Naive B cell (primary cell): ENCODE measurements around the gene SLC41A3. TPM values are rescaled to one million over a fixed set of nuclear protein-coding genes. Genes with fewer than 3 reads are reported as not detected.

ENCODE experiments used
- ATAC-seq, 2 donors: fragments of 150-1000 bp; cut with Tn5 transposase; 2 replicates each; pipeline ENCODE4 v1.10.0; 2021; ENCODE audit warnings: low read depth in 2 of 2, mild to moderate bottlenecking in 2 of 2, moderate library complexity in 2 of 2
- DNase-seq: peaks from one replicate; pipeline ENCODE4 v3.0.0; 2022
- H3K27ac Mint-ChIP-seq, 6 donors: one replicate each; pipeline ENCODE4 v1.8.0; 2020 to 2022; ENCODE audit warnings: mild to moderate bottlenecking in 6 of 6, mixed read lengths in 6 of 6, moderate library complexity in 5 of 6, inconsistent platforms in 2 of 6
- H3K27me3 Mint-ChIP-seq, 3 donors: one replicate each; pipeline ENCODE4 v1.8.0; 2021 to 2022; ENCODE audit warnings: mixed read lengths in 3 of 3, mild to moderate bottlenecking in 1 of 3
- H3K36me3 Mint-ChIP-seq, 2 donors: one replicate each; pipeline ENCODE4 v1.8.0; 2020 to 2022; ENCODE audit warnings: mixed read lengths in 2 of 2, inconsistent platforms in 1 of 2, mild to moderate bottlenecking in 1 of 2
- H3K4me1 Mint-ChIP-seq, 3 donors: one replicate each; pipeline ENCODE4 v1.8.0; 2020 to 2022; ENCODE audit warnings: mixed read lengths in 3 of 3, inconsistent platforms in 1 of 3, mild to moderate bottlenecking in 1 of 3, moderate library complexity in 1 of 3
- H3K4me3 Mint-ChIP-seq, 8 donors: one replicate each; pipeline ENCODE4 v1.8.0; 2020 to 2022; ENCODE audit warnings: mild to moderate bottlenecking in 8 of 8, mixed read lengths in 8 of 8, moderate library complexity in 8 of 8, inconsistent platforms in 2 of 8
- H3K9me3 Mint-ChIP-seq, 7 donors: one replicate each; pipeline ENCODE4 v1.8.0; 2020 to 2022; ENCODE audit warnings: mixed read lengths in 7 of 7, mild to moderate bottlenecking in 5 of 7, inconsistent platforms in 2 of 7, moderate library complexity in 1 of 7
- polyA plus RNA-seq, 6 donors: library from polyadenylated mRNA; unstranded; fragments of 300-500 nt; fragmentation: Illumina TruSeq; gene quantifications; one replicate each; pipeline ENCODE4 v1.2.3, GENCODE V29; 2021; ENCODE audit warnings: low read depth in 6 of 6

The SLC41A3 gene
- polyA plus RNA-seq, 6 donors from 2014 or later: 21.4 to 28.7 (median 24.9) TPM

DNA sequence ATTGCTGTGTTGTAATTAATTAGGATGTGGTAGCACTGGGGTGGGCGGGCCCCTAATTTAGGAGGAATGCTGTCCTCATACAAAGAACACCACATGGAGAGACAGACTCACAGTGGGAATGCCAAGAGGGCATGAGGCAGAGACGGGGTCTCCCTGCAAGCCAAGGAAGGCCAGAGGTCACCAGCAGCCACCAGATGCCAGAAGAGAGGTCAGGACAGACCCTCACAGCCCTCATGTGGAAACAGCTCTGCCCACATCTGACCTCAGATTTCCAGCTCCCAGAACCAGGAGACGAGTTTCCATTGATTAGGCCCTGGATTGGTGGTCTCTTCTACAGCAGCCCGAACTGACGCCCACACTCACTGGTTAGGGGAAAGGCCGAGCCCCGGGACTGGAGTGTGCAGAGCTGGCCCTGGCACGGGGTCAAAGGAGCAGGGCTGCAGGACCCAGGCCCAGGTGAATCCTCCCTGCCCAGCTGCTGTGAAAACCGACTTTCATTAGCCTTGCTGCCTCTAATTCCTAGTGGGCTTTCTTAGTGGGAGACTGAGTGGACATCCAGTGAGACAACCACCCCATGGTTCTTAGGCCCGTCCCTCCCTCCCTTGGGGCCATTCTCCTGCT lies 43.0 kb upstream of the SLC41A3 start:
- ATAC-seq: no peak
- H3K36me3 Mint-ChIP-seq: no peaks in the 10 kb centered on the region

DNA sequence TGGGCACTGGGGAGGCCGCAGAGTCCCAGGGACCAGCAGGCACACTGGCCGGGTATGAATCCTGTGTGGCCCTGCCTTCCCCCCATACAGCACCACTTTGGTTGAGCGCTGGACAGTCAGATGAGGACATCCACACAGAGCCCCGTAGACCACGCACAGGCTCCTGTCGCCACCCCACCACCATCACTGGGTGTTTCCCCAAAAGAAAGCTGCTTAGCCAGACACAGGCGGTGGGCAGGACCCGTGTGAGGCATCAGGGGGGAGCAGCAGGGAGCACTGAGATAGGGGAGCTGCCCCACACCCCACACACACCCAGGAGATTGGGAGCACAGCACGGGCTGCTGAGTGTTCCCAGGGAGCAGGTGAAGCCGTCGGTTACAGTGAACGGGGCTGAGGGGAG lies 42.4 kb upstream of the SLC41A3 start:
- DNase-seq: no peak
- peaks cover 0 to 1% (median 0%) of the 10 kb centered on the region in 7 donors for H3K9me3 Mint-ChIP-seq
- no peak overlapping the region for H3K27ac Mint-ChIP-seq
- H3K36me3 Mint-ChIP-seq: no peaks in the 10 kb centered on the region
- no peak overlapping the region for H3K4me3 Mint-ChIP-seq
- H3K27me3 Mint-ChIP-seq: peaks cover 0 to 26% (median 10%) of the 10 kb centered on the region in 3 donors
- ATAC-seq: no peak
- H3K4me1 Mint-ChIP-seq: no peaks in the 10 kb centered on the region

More for the DNA sequence above, 43.0 kb upstream of the SLC41A3 start:
- H3K4me3 Mint-ChIP-seq: no peak overlapping the region
- H3K27me3 Mint-ChIP-seq: peaks cover 0 to 26% (median 15%) of the 10 kb centered on the region in 3 donors
- H3K9me3 Mint-ChIP-seq: no peaks in the 10 kb centered on the region
- H3K27ac Mint-ChIP-seq: no peak overlapping the region
- DNase-seq: no peak
- no peaks in the 10 kb centered on the region for H3K4me1 Mint-ChIP-seq

DNA sequence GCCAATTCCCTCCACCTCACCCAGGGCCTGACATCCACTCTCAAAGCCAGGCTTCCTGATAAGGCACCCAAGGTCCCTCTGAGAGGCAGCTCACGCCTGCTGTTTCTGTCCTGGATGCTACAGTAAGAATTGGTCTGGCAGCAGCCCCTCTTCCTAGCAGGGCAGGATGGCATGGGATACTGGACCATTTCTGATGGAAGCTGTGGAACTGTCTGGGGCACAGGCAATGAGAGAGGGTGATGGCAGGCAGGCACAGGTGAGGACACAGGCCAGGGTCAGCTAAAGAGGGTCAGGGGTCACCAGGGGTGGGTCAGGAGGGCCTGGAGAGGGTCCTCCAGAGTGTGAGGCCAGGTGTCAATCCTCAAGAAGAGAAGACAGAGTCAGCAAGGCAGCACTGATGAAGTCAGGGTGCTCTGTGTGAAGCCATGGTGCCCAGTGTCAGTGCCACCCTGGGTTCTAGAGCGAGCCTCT lies 41.9 kb upstream of the SLC41A3 start:
- H3K27me3 Mint-ChIP-seq: peaks cover 0 to 26% (median 10%) of the 10 kb centered on the region in 3 donors
- H3K27ac Mint-ChIP-seq: peak overlapping the region in 1 of 6 donors; percentile 82
- H3K4me1 Mint-ChIP-seq: no peaks in the 10 kb centered on the region
- ATAC-seq (no peak), DNase-seq (no peak)
- no peaks in the 10 kb centered on the region for H3K36me3 Mint-ChIP-seq
- H3K9me3 Mint-ChIP-seq: peaks cover 0 to 1% (median 0%) of the 10 kb centered on the region in 7 donors
- H3K4me3 Mint-ChIP-seq: no peak overlapping the region

DNA sequence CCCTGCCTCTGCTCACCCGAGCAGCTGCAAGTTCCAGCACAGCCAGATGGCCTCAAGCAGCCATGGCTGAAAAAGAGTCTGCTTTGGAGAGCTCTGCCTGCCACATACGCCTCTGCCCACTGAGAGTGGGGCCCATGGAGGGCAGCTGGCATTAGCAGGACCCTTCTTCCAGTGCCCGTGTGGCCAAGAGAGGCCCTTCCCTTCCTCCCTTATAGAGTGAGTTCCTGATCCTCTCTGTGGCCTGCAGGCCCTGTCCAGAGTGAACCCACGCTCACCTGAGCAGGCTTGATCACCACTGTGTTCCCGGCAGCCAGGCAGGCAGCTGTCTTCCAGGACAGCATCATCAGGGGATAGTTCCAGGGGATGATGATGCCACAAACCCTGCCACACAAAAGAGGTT lies 41.4 kb upstream of the SLC41A3 start:
- Mint-ChIP-seq H3K27ac (no peak overlapping the region), H3K36me3 (no peaks in the 10 kb centered on the region), H3K4me3 (no peak overlapping the region), H3K9me3 (peaks cover 0 to 1% (median 0%) of the 10 kb centered on the region in 7 donors), H3K4me1 (no peaks in the 10 kb centered on the region), H3K27me3 (peaks cover 0 to 26% (median 12%) of the 10 kb centered on the region in 3 donors)
- DNase-seq (no peak), ATAC-seq (no peak)

DNA sequence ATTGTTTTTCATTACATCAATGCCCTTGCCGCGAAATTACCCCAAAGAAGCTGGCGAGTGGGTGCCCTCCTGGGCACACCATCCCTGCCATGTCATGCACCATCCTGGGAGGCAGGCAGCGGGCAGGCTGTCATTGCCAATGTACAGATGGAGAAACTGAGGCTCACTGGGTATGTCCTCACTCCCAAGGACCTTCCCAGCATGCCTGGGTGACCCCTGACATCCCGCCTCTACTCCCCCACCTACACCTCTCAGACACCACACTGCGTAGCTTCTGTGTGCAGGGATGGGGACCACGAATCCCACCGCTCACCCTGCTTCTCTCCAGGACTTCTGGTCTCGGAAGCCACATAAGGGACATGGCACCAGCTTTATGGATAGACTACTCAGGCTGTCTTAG lies 41.0 kb upstream of the SLC41A3 start:
- H3K27ac Mint-ChIP-seq: no peak overlapping the region
- peaks cover 0 to 24% (median 16%) of the 10 kb centered on the region in 3 donors for H3K27me3 Mint-ChIP-seq
- H3K4me3 Mint-ChIP-seq: no peak overlapping the region
- H3K36me3 Mint-ChIP-seq: no peaks in the 10 kb centered on the region
- DNase-seq: no peak
- H3K4me1 Mint-ChIP-seq: no peaks in the 10 kb centered on the region
- peaks cover 0 to 1% (median 0%) of the 10 kb centered on the region in 7 donors for H3K9me3 Mint-ChIP-seq
- no peak for ATAC-seq

DNA sequence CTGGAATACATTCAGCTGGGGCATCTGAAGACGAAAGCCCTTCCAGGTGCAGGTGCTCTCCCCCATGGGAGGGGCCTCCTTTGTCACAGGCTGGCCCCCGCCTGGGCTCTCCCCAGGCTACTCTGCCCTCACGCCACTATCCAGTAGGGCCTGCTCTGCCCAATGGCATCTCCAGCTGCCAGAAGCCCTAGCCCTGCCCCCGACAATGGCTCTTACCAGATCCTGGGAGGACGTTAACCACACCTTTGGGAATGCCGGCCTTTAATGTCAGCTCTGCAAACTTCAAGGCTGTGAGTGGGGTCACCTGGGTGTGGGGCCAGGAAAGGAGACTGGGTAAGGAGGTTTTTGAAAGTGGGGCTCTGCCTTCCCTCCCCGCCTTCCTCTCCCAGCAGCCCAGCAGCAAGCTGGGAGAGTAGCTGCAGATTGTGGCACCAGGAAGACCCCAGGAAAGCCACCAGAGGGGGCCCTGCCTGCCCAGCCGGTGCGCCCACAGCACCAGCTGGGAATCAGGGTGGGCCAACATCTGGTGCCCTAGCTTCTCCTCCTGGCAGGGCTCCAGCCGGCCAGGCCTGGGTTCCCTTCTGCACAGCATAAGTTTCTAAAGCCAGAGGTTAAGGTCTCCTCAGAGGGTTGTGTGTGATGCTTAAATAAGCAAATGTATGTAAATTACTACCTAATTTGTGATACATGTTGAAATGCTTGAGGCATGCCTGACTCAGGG lies 40.4 kb upstream of the SLC41A3 start:
- Mint-ChIP-seq H3K9me3 (peaks cover 0 to 1% (median 0%) of the 10 kb centered on the region in 7 donors), H3K4me1 (no peaks in the 10 kb centered on the region), H3K27ac (no peak overlapping the region), H3K36me3 (no peaks in the 10 kb centered on the region), H3K27me3 (peaks cover 0 to 25% (median 21%) of the 10 kb centered on the region in 3 donors), H3K4me3 (no peak overlapping the region)
- DNase-seq (no peak), ATAC-seq (no peak)

DNA sequence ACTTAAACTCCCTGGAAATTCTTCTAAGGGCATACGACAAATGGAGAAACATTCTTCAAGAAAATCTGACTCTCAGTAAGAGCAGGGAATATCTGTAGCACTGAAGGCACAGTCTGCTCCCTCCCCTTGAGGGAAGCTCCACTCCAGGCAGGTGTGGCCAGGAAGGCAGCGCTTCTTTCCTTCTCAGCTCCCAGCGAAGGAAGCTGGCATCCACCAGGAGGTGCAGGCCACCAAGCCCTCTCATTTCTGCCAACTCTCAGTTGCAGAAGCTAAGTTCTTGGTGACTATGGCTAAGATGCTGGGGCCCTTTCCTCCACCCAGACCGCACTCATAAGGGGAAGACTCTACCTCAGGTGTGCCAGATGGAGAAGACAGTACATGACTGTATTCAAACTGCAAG lies 37.7 kb upstream of the SLC41A3 start:
- Mint-ChIP-seq H3K9me3 (peaks cover 0 to 1% (median 0%) of the 10 kb centered on the region in 7 donors), H3K4me3 (no peak overlapping the region), H3K27ac (no peak overlapping the region), H3K36me3 (no peaks in the 10 kb centered on the region), H3K27me3 (peaks cover 4 to 28% (median 26%) of the 10 kb centered on the region in 3 donors), H3K4me1 (no peaks in the 10 kb centered on the region)
- ATAC-seq (no peak), DNase-seq (no peak)

DNA sequence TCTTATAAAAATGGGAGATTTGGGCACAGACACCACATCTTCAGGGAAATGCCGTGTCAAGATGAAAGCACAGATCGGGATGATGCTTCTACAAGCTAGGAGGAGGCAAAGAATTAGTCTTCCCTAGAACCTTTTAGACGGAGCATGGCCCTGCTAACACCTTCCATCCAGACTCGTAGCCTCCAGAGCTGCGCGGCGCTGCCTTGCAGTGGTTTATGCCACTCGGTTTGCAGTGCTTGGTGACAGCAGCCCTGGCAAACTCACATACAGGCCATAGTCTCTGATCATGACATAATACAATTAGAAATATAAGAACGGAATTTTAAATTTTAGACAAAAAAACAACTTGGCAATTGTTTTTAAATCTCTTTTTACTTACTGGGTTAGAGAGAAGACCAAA lies 37.1 kb upstream of the SLC41A3 start:
- Mint-ChIP-seq H3K27ac (no peak overlapping the region), H3K27me3 (peaks cover 4 to 26% (median 25%) of the 10 kb centered on the region in 3 donors), H3K36me3 (no peaks in the 10 kb centered on the region), H3K4me3 (no peak overlapping the region), H3K4me1 (no peaks in the 10 kb centered on the region), H3K9me3 (peaks cover 0 to 1% (median 0%) of the 10 kb centered on the region in 7 donors)
- DNase-seq (no peak), ATAC-seq (no peak)

DNA sequence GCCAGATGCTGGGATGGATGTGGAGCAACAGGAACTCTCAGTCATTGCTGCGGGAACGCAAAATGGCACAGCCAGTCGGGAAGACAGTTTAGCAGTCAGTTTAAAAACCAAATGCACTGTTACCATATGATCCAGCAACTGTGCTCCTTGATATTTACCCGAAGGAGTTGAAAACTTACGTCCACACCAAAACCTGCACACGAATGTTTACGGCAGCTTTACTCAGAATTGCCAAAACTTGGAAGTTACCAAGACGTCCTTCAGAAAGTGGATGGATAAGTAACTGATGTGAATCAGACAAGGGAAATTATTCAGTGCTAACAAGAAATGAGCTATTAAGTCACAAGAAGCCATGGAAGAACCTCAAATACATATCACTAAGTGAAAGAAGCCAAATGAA lies 36.1 kb upstream of the SLC41A3 start:
- peaks cover 0 to 1% (median 0%) of the 10 kb centered on the region in 7 donors for H3K9me3 Mint-ChIP-seq
- peaks cover 4 to 26% (median 18%) of the 10 kb centered on the region in 3 donors for H3K27me3 Mint-ChIP-seq
- no peak overlapping the region for H3K4me3 Mint-ChIP-seq
- ATAC-seq (no peak), DNase-seq (no peak)
- no peaks in the 10 kb centered on the region for H3K4me1 Mint-ChIP-seq
- no peaks in the 10 kb centered on the region for H3K36me3 Mint-ChIP-seq
- H3K27ac Mint-ChIP-seq: no peak overlapping the region

DNA sequence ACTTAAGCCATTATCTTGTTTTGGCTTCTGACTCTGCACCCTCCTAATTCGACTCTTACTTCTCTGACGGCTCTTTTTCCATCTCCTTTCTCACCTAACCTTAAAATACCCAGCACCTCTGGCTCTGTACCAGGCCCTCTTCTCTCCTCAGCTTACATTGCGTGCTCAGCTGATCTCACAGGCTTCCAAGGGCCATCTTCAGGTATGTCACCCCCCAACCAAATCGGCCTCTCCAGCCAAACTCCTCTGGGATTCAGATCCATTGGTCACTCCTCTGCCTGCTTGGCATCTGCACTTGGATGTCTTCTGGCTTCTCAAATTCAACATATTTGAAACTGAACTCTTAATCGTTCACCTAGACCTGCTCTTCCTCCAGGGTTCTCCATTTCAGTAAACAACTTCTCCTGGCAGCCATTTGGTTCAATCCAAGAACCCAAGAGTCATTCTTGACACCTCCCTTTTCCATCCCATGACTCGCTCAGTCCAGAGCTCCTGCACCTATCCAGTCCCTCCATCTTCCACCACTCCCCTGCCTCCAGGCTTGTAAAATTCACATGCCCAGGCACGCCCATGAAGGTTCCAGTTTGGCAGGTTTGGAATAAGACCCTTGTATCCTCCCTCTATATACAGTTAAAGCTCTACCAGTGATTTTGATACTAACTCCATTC lies 35.2 kb upstream of the SLC41A3 start:
- Mint-ChIP-seq H3K4me1 (no peaks in the 10 kb centered on the region), H3K27me3 (peaks cover 4 to 21% (median 18%) of the 10 kb centered on the region in 3 donors), H3K4me3 (no peak overlapping the region), H3K36me3 (no peaks in the 10 kb centered on the region), H3K9me3 (peaks cover 0 to 1% (median 0%) of the 10 kb centered on the region in 7 donors), H3K27ac (no peak overlapping the region)
- DNase-seq (no peak), ATAC-seq (no peak)

DNA sequence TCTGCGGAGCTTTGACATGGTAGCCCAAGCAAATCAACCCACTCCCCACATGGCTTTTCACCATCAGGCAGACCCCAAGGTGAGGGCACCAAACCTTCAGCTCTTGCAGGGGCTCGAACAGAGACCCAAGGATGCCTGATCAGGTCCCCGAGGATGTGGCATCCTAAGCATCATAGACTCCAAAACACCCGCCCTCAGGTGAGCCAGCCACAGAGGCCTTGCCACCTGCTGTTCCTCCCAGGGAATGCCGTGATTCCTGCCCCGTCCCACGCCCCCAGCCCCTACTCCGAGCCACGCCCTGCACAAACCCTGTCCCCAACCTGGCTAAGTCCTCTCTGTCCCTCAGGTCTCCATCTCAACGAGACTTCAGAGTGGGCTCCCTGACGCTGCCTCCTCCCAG lies 34.7 kb upstream of the SLC41A3 start:
- H3K4me1 Mint-ChIP-seq: no peaks in the 10 kb centered on the region
- H3K27me3 Mint-ChIP-seq: peaks cover 4 to 21% (median 18%) of the 10 kb centered on the region in 3 donors
- ATAC-seq (no peak), DNase-seq (no peak)
- no peak overlapping the region for H3K27ac Mint-ChIP-seq
- peaks cover 0 to 1% (median 0%) of the 10 kb centered on the region in 7 donors for H3K9me3 Mint-ChIP-seq
- H3K4me3 Mint-ChIP-seq: no peak overlapping the region
- H3K36me3 Mint-ChIP-seq: no peaks in the 10 kb centered on the region

DNA sequence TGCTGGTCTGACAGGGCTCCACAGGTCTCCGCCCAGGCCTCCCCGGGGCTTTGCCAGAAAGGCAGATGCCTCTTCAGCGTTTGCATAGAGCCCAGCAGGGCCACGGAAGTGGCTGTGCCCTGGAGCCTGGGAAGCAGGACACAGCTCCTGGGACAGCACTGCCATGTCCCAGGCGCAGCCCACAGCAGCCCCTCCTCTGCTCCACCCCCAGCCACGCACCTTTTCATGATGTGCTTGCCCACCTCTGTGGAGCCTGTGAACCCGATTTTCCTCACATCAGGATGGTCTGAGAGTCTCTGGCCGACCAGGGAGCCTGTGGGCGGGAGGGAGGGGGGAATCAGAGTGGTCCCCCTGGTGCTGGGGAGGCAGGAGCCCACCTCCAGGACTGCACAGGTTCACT lies 33.9 kb upstream of the SLC41A3 start:
- Mint-ChIP-seq H3K27ac (no peak overlapping the region), H3K9me3 (peaks cover 0 to 1% (median 0%) of the 10 kb centered on the region in 7 donors), H3K4me3 (no peak overlapping the region), H3K4me1 (no peaks in the 10 kb centered on the region), H3K27me3 (peaks cover 4 to 21% (median 18%) of the 10 kb centered on the region in 3 donors), H3K36me3 (no peaks in the 10 kb centered on the region)
- no peak for ATAC-seq
- no peak for DNase-seq

DNA sequence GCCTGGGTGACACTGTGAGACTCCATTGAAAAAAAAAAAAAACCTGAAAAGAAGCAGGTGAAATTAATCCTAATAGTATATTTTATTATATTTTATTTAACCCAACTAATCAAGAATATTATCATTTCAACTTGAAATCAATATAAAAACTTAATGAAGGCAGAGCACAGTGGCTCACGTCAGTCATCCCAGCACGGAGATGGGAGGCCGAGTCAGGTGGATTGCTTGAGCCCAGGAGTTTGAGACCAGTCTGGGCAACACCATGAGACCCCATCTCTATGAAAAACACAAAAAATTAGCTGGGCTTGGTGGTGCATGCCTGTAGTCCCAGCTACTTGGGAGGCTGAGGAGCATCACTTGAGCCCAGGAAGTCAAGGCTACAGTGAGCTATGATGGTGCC lies 33.3 kb upstream of the SLC41A3 start:
- Mint-ChIP-seq H3K27ac (no peak overlapping the region), H3K36me3 (no peaks in the 10 kb centered on the region), H3K4me1 (no peaks in the 10 kb centered on the region), H3K4me3 (no peak overlapping the region), H3K9me3 (peaks cover 0 to 1% (median 0%) of the 10 kb centered on the region in 7 donors), H3K27me3 (peaks cover 4 to 21% (median 18%) of the 10 kb centered on the region in 3 donors)
- ATAC-seq: no peak
- DNase-seq: no peak
